ENCODE results near the gene RASAL3.

The RASAL3 gene

GRCh38 chr19:15452111-15453047 is 12.0 kb downstream of the RASAL3 start (continued):
- no peak for TF ChIP-seq ZSCAN18 (tag by site-specific recombination; IDR thresholded peaks at IDR 0.05)

- Histone ChIP-seq H3K36me3 (ENCODE audit: control insufficient read depth in 2 of 2, insufficient read depth in 1 of 2, low read length in 2 of 2) (peaks cover 0 to 8% of the 10 kb centered on the region in 2 experiments; a peak in 1 of 3 replicates), H3K4me3 (ENCODE audit: low read depth, low read length) (no peak overlapping the region), H3K9me3 (ENCODE audit: control insufficient read depth, insufficient read depth, low read depth, low read length) (no peaks in the 10 kb centered on the region), H3K27ac (ENCODE audit: extremely low read depth, low read depth, low read length) (no peak overlapping the region), H3K4me1 (ENCODE audit: control insufficient read depth, insufficient read depth, low read length) (peaks cover 2% of the 10 kb centered on the region; the same call in 1 of the 2 replicates)
- ChIA-PET POLR2A (no interaction called here), CTCF (no interaction called here)
- TF ChIP-seq ZNF292 (tag by site-specific recombination; IDR thresholded peaks at IDR 0.05; ENCODE audit: borderline replicate concordance, low read depth) = 0 out of 2 replicates have a peak, but pooled peaks have one; percentile 2
- TF ChIP-seq ZBTB26 (tag by site-specific recombination; optimal IDR thresholded peaks at IDR 0.05) = peak; percentile 2
- TF ChIP-seq KLF16 (tag by site-specific recombination; IDR thresholded peaks at IDR 0.05) = no peak
- no peak for TF ChIP-seq TSHZ1 (tag by site-specific recombination; IDR thresholded peaks at IDR 0.05; ENCODE audit: borderline replicate concordance)
- TF ChIP-seq ZXDB (tag by site-specific recombination; IDR thresholded peaks at IDR 0.05) = 0 out of 2 replicates have a peak, but pooled peaks have one; percentile 6
- TF ChIP-seq ZFHX2 (tag by site-specific recombination; conservative IDR thresholded peaks at IDR 0.05) = peak; percentile 69
- peak; percentile 19; the same call in 1 of the 2 replicates for TF ChIP-seq SP2 (tag by site-specific recombination; IDR thresholded peaks at IDR 0.05)
- TF ChIP-seq GLI4 (tag by site-specific recombination; IDR thresholded peaks at IDR 0.05) = 0 out of 2 replicates have a peak, but pooled peaks have one; percentile 4
- peak; percentile 90 for TF ChIP-seq EGR2 (tag by site-specific recombination; IDR thresholded peaks at IDR 0.05; ENCODE audit: low read depth)
- TF ChIP-seq SP3 (tag by site-specific recombination; IDR thresholded peaks at IDR 0.05) = 0 out of 2 replicates have a peak, but pooled peaks have one; percentile 2
Observed at GRCh38 chr19:15450528-15450890, 13.8 kb downstream of the RASAL3 start.

- peaks cover 2% of the 10 kb centered on the region; the same call in 1 of the 2 replicates for H3K4me1 ChIP-seq (ENCODE audit: control insufficient read depth, insufficient read depth, low read length)
- CTCF ChIA-PET = no interaction called here
- H3K9me3 ChIP-seq (ENCODE audit: control insufficient read depth, insufficient read depth, low read depth, low read length) = no peaks in the 10 kb centered on the region
- H3K4me3 ChIP-seq (ENCODE audit: low read depth, low read length) = peak within 1 kb of the TSS; percentile 55
- H3K36me3 ChIP-seq (ENCODE audit: control insufficient read depth in 2 of 2, insufficient read depth in 1 of 2, low read length in 2 of 2) = peaks cover 0 to 8% of the 10 kb centered on the region in 2 experiments; a peak in 1 of 3 replicates
- no peak within 1 kb of the TSS; the same call in 1 of the 2 replicates for H3K27ac ChIP-seq (ENCODE audit: extremely low read depth, low read depth, low read length)
- POLR2A ChIA-PET = no interaction called here
- no peak for TF ChIP-seq ZNF266 (tag by site-specific recombination; IDR thresholded peaks at IDR 0.05; ENCODE audit: low read depth)
- TF ChIP-seq ZNF174 (tag by site-specific recombination; IDR thresholded peaks at IDR 0.05) = no peak
- TF ChIP-seq SCRT2 (tag by site-specific recombination; IDR thresholded peaks at IDR 0.05) = no peak
- TF ChIP-seq ZNF785 (tag by site-specific recombination; IDR thresholded peaks at IDR 0.05) = no peak
- TF ChIP-seq ZNF704 (tag by site-specific recombination; IDR thresholded peaks at IDR 0.05) = no peak
- no peak for TF ChIP-seq SCRT1 (tag by site-specific recombination; IDR thresholded peaks at IDR 0.05; ENCODE audit: borderline replicate concordance)
- TF ChIP-seq ZNF558 (tag by site-specific recombination; IDR thresholded peaks at IDR 0.05) = peak; percentile 30; the same call in 1 of the 2 replicates
- TF ChIP-seq SP3 (tag by site-specific recombination; IDR thresholded peaks at IDR 0.05) = peak; percentile 22; the same call in 1 of the 2 replicates
- TF ChIP-seq ZNF280C (tag by site-specific recombination; IDR thresholded peaks at IDR 0.05) = no peak
- TF ChIP-seq ZNF664 (tag by site-specific recombination; IDR thresholded peaks at IDR 0.05) = no peak
Observed at GRCh38 chr19:15449620-15450527, 14.5 kb downstream of the RASAL3 start, which contains the start of gene WIZ. TSS of gene WIZ (minus strand) at chr19:15449956. CDS start at chr19:15448307, 1,649 bp downstream.
